ENCODE data around the gene MRPL11.

- TF ChIP-seq, protein P1, sequence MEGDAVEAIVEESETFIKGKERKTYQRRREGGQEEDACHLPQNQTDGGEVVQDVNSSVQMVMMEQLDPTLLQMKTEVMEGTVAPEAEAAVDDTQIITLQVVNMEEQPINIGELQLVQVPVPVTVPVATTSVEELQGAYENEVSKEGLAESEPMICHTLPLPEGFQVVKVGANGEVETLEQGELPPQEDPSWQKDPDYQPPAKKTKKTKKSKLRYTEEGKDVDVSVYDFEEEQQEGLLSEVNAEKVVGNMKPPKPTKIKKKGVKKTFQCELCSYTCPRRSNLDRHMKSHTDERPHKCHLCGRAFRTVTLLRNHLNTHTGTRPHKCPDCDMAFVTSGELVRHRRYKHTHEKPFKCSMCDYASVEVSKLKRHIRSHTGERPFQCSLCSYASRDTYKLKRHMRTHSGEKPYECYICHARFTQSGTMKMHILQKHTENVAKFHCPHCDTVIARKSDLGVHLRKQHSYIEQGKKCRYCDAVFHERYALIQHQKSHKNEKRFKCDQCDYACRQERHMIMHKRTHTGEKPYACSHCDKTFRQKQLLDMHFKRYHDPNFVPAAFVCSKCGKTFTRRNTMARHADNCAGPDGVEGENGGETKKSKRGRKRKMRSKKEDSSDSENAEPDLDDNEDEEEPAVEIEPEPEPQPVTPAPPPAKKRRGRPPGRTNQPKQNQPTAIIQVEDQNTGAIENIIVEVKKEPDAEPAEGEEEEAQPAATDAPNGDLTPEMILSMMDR (IDR thresholded peaks at IDR 0.05; ENCODE audit: poor library complexity) = no peak
- no peak for TF ChIP-seq EZH2 (IDR thresholded peaks at IDR 0.05; ENCODE audit: borderline replicate concordance)
Observed at GRCh38 chr11:66443602-66444001, 5.0 kb upstream of the MRPL11 start.
